ENCODE results near the gene MBD3L4.

Gene MBD3L4

GRCh38 chr19:7000816-7001215 is 39.2 kb downstream of the MBD3L4 start:
- ChIA-PET POLR2A (no interaction called here), CTCF (interaction anchor here (0.9 kb wide), 1 partner anchor 73 kb away, joined by 3 read pairs; no protein-coding TSS in a partner anchor)
- no peak overlapping the region for H3K4me3 ChIP-seq (ENCODE audit: control insufficient read depth in 1 of 7, extremely low read depth in 1 of 7, insufficient read depth in 4 of 7, low read depth in 2 of 7, low read length in 6 of 7)
- H3K4me1 ChIP-seq (ENCODE audit: control extremely low read depth in 1 of 4, control insufficient read depth in 4 of 4, insufficient read depth in 4 of 4, low read length in 3 of 4) = peaks cover 0 to 5% (median 1%) of the 10 kb centered on the region in 4 experiments
- no peak overlapping the region for H3K27ac ChIP-seq (ENCODE audit: insufficient read depth in 1 of 2, low read depth in 1 of 2, low read length in 2 of 2, poor library complexity in 1 of 2, severe bottlenecking in 2 of 2)
- no peaks in the 10 kb centered on the region for H3K9me3 ChIP-seq (ENCODE audit: control extremely low read depth in 1 of 5, control insufficient read depth in 4 of 5, insufficient read depth in 2 of 5, low read depth in 1 of 5, low read length in 4 of 5)
- 100% methylated on average over 1 of the region's 1 CpG for WGBS (ENCODE audit: insufficient coverage)
- H3K27me3 ChIP-seq (replicated peaks in 2 of 5; ENCODE audit: control insufficient read depth in 4 of 5, insufficient read depth in 5 of 5, low read length in 4 of 5) = no peaks in the 10 kb centered on the region
- DNase-seq = no peak
- H3K36me3 ChIP-seq (ENCODE audit: control insufficient read depth in 4 of 4, insufficient read depth in 4 of 4, low read length in 3 of 4) = no peaks in the 10 kb centered on the region

- POLR2A ChIA-PET = no interaction called here
- no peak overlapping the region for H3K27ac ChIP-seq (ENCODE audit: insufficient read depth in 1 of 2, low read depth in 1 of 2, low read length in 2 of 2, poor library complexity in 1 of 2, severe bottlenecking in 2 of 2)
- no peaks in the 10 kb centered on the region for H3K36me3 ChIP-seq (ENCODE audit: control insufficient read depth in 4 of 4, insufficient read depth in 4 of 4, low read length in 3 of 4)
- CTCF ChIA-PET = no interaction called here
- no peak for DNase-seq
- H3K4me1 ChIP-seq (ENCODE audit: control extremely low read depth in 1 of 4, control insufficient read depth in 4 of 4, insufficient read depth in 4 of 4, low read length in 3 of 4) = peaks cover 0 to 5% (median 1%) of the 10 kb centered on the region in 4 experiments
- H3K4me3 ChIP-seq (ENCODE audit: control insufficient read depth in 1 of 7, extremely low read depth in 1 of 7, insufficient read depth in 4 of 7, low read depth in 2 of 7, low read length in 6 of 7) = no peak overlapping the region
- WGBS (ENCODE audit: insufficient coverage) = 81% methylated on average over 3 of the region's 3 CpGs
- no peaks in the 10 kb centered on the region for H3K9me3 ChIP-seq (ENCODE audit: control extremely low read depth in 1 of 5, control insufficient read depth in 4 of 5, insufficient read depth in 2 of 5, low read depth in 1 of 5, low read length in 4 of 5)
- H3K27me3 ChIP-seq (replicated peaks in 2 of 5; ENCODE audit: control insufficient read depth in 4 of 5, insufficient read depth in 5 of 5, low read length in 4 of 5) = no peaks in the 10 kb centered on the region
Observed at GRCh38 chr19:7000333-7000732, 39.6 kb downstream of the MBD3L4 start.

- Histone ChIP-seq H3K27ac (ENCODE audit: insufficient read depth in 1 of 2, low read depth in 1 of 2, low read length in 2 of 2, poor library complexity in 1 of 2, severe bottlenecking in 2 of 2) (no peak overlapping the region), H3K4me1 (ENCODE audit: control extremely low read depth in 1 of 4, control insufficient read depth in 4 of 4, insufficient read depth in 4 of 4, low read length in 3 of 4) (peaks cover 0 to 5% (median 1%) of the 10 kb centered on the region in 4 experiments), H3K27me3 (replicated peaks in 2 of 5; ENCODE audit: control insufficient read depth in 4 of 5, insufficient read depth in 5 of 5, low read length in 4 of 5) (no peaks in the 10 kb centered on the region), H3K4me3 (ENCODE audit: control insufficient read depth in 1 of 7, extremely low read depth in 1 of 7, insufficient read depth in 4 of 7, low read depth in 2 of 7, low read length in 6 of 7) (no peak overlapping the region), H3K36me3 (ENCODE audit: control insufficient read depth in 4 of 4, insufficient read depth in 4 of 4, low read length in 3 of 4) (no peaks in the 10 kb centered on the region), H3K9me3 (ENCODE audit: control extremely low read depth in 1 of 5, control insufficient read depth in 4 of 5, insufficient read depth in 2 of 5, low read depth in 1 of 5, low read length in 4 of 5) (no peaks in the 10 kb centered on the region)
- no peak for DNase-seq
- 95% methylated on average over 6 of the region's 7 CpGs for WGBS (ENCODE audit: insufficient coverage)
- ChIA-PET POLR2A (no interaction called here), CTCF (no interaction called here)
Observed at GRCh38 chr19:6999933-7000332, 40.0 kb downstream of the MBD3L4 start.

GRCh38 chr19:6997679-6998445 is 42.1 kb downstream of the MBD3L4 start:
- CTCF ChIA-PET = no interaction called here
- H3K27me3 ChIP-seq (replicated peaks in 2 of 5; ENCODE audit: control insufficient read depth in 4 of 5, insufficient read depth in 5 of 5, low read length in 4 of 5) = no peaks in the 10 kb centered on the region
- H3K4me1 ChIP-seq (ENCODE audit: control extremely low read depth in 1 of 4, control insufficient read depth in 4 of 4, insufficient read depth in 4 of 4, low read length in 3 of 4) = peaks cover 0 to 5% (median 1%) of the 10 kb centered on the region in 4 experiments
- no peak overlapping the region for H3K4me3 ChIP-seq (ENCODE audit: control insufficient read depth in 1 of 7, extremely low read depth in 1 of 7, insufficient read depth in 4 of 7, low read depth in 2 of 7, low read length in 6 of 7)
- H3K27ac ChIP-seq (ENCODE audit: insufficient read depth in 1 of 2, low read depth in 1 of 2, low read length in 2 of 2, poor library complexity in 1 of 2, severe bottlenecking in 2 of 2) = no peak overlapping the region
- no peaks in the 10 kb centered on the region for H3K9me3 ChIP-seq (ENCODE audit: control extremely low read depth in 1 of 5, control insufficient read depth in 4 of 5, insufficient read depth in 2 of 5, low read depth in 1 of 5, low read length in 4 of 5)
- POLR2A ChIA-PET = no interaction called here
- peak; percentile 34 to 80 (median 74) for DNase-seq
- no peaks in the 10 kb centered on the region for H3K36me3 ChIP-seq (ENCODE audit: control insufficient read depth in 4 of 4, insufficient read depth in 4 of 4, low read length in 3 of 4)
- 50% methylated on average over 10 of the region's 15 CpGs for WGBS (ENCODE audit: insufficient coverage)

- Histone ChIP-seq H3K9me3 (ENCODE audit: control extremely low read depth in 1 of 5, control insufficient read depth in 4 of 5, insufficient read depth in 2 of 5, low read depth in 1 of 5, low read length in 4 of 5) (no peaks in the 10 kb centered on the region), H3K36me3 (ENCODE audit: control insufficient read depth in 4 of 4, insufficient read depth in 4 of 4, low read length in 3 of 4) (no peaks in the 10 kb centered on the region), H3K27ac (ENCODE audit: insufficient read depth in 1 of 2, low read depth in 1 of 2, low read length in 2 of 2, poor library complexity in 1 of 2, severe bottlenecking in 2 of 2) (no peak overlapping the region), H3K27me3 (replicated peaks in 2 of 5; ENCODE audit: control insufficient read depth in 4 of 5, insufficient read depth in 5 of 5, low read length in 4 of 5) (no peaks in the 10 kb centered on the region), H3K4me1 (ENCODE audit: control extremely low read depth in 1 of 4, control insufficient read depth in 4 of 4, insufficient read depth in 4 of 4, low read length in 3 of 4) (peaks cover 0 to 5% (median 1%) of the 10 kb centered on the region in 4 experiments), H3K4me3 (ENCODE audit: control insufficient read depth in 1 of 7, extremely low read depth in 1 of 7, insufficient read depth in 4 of 7, low read depth in 2 of 7, low read length in 6 of 7) (no peak overlapping the region)
- 100% methylated on average over 2 of the region's 4 CpGs for whole genome bisulfite sequencing (ENCODE audit: insufficient coverage)
- no peak for DNase-seq
- CTCF ChIA-PET = no interaction called here
- POLR2A ChIA-PET = no interaction called here
Observed at GRCh38 chr19:6996810-6997209, 43.2 kb downstream of the MBD3L4 start.

- Histone ChIP-seq H3K36me3 (ENCODE audit: control insufficient read depth in 4 of 4, insufficient read depth in 4 of 4, low read length in 3 of 4) (no peaks in the 10 kb centered on the region), H3K27me3 (replicated peaks in 2 of 5; ENCODE audit: control insufficient read depth in 4 of 5, insufficient read depth in 5 of 5, low read length in 4 of 5) (no peaks in the 10 kb centered on the region), H3K4me1 (ENCODE audit: control extremely low read depth in 1 of 4, control insufficient read depth in 4 of 4, insufficient read depth in 4 of 4, low read length in 3 of 4) (no peaks in the 10 kb centered on the region), H3K27ac (ENCODE audit: insufficient read depth in 1 of 2, low read depth in 1 of 2, low read length in 2 of 2, poor library complexity in 1 of 2, severe bottlenecking in 2 of 2) (no peak overlapping the region), H3K4me3 (ENCODE audit: control insufficient read depth in 1 of 7, extremely low read depth in 1 of 7, insufficient read depth in 4 of 7, low read depth in 2 of 7, low read length in 6 of 7) (no peak overlapping the region), H3K9me3 (ENCODE audit: control extremely low read depth in 1 of 5, control insufficient read depth in 4 of 5, insufficient read depth in 2 of 5, low read depth in 1 of 5, low read length in 4 of 5) (no peaks in the 10 kb centered on the region)
- 64% methylated on average over 1 of the region's 1 CpG for WGBS (ENCODE audit: insufficient coverage)
- ChIA-PET CTCF (no interaction called here), POLR2A (no interaction called here)
- no peak for DNase-seq
Observed at GRCh38 chr19:6995054-6995453, 44.9 kb downstream of the MBD3L4 start.

- H3K27me3 ChIP-seq (replicated peaks in 2 of 5; ENCODE audit: control insufficient read depth in 4 of 5, insufficient read depth in 5 of 5, low read length in 4 of 5) = peaks cover 0 to 2% (median 0%) of the 10 kb centered on the region in 5 experiments
- H3K4me1 ChIP-seq (ENCODE audit: control extremely low read depth in 1 of 4, control insufficient read depth in 4 of 4, insufficient read depth in 4 of 4, low read length in 3 of 4) = no peaks in the 10 kb centered on the region
- DNase-seq = no peak
- ChIA-PET POLR2A (no interaction called here), CTCF (interaction anchor here (1.2 kb wide), 1 partner anchor 26 kb away, joined by 4 read pairs; no protein-coding TSS in a partner anchor)
- no peak overlapping the region for H3K4me3 ChIP-seq (ENCODE audit: control insufficient read depth in 1 of 7, extremely low read depth in 1 of 7, insufficient read depth in 4 of 7, low read depth in 2 of 7, low read length in 6 of 7)
- 42% methylated on average over 2 of the region's 3 CpGs for WGBS (ENCODE audit: insufficient coverage)
- no peak overlapping the region for H3K27ac ChIP-seq (ENCODE audit: insufficient read depth in 1 of 2, low read depth in 1 of 2, low read length in 2 of 2, poor library complexity in 1 of 2, severe bottlenecking in 2 of 2)
- no peaks in the 10 kb centered on the region for H3K36me3 ChIP-seq (ENCODE audit: control insufficient read depth in 4 of 4, insufficient read depth in 4 of 4, low read length in 3 of 4)
- peaks cover 2 to 27% (median 12%) of the 10 kb centered on the region in 5 experiments for H3K9me3 ChIP-seq (ENCODE audit: control extremely low read depth in 1 of 5, control insufficient read depth in 4 of 5, insufficient read depth in 2 of 5, low read depth in 1 of 5, low read length in 4 of 5)
Observed at GRCh38 chr19:6988257-6988656, 51.7 kb downstream of the MBD3L4 start.
